Calu3 (cell line): ENCODE results near the gene EPSTI1. TPM values are rescaled to one million over a fixed set of nuclear protein-coding genes. Genes with fewer than 3 reads are reported as not detected.

Experiments used
- BruUV-seq: library from RNA; stranded (reverse); fragments of 400-500 nt; replicated peaks from 2 replicates; lab custom pipeline; 2021; lab: Mats Ljungman, UMichigan
- CTCF ChIA-PET: fragments of 300-600 bp; sonication (Branson Sonifier 250); formaldehyde crosslinking; loops from one replicate; lab custom pipeline; 2022; ENCODE audit warnings: antibody characterized with exemption; lab: Charles Lee
- DNase-seq: peaks from one replicate; pipeline ENCODE4 v3.0.0; 2022
- H3K27ac Mint-ChIP-seq: one replicate; pipeline ENCODE4 v1.8.0; 2022; ENCODE audit warnings: mixed read lengths; ENCODE audit not compliant: unreplicated experiment
- H3K27me3 Mint-ChIP-seq: one replicate; pipeline ENCODE4 v1.8.0; 2022; ENCODE audit warnings: mixed read lengths; ENCODE audit not compliant: unreplicated experiment
- H3K36me3 Mint-ChIP-seq: one replicate; pipeline ENCODE4 v1.8.0; 2022; ENCODE audit warnings: mild to moderate bottlenecking, moderate library complexity, mixed read lengths; ENCODE audit not compliant: insufficient read depth, unreplicated experiment
- H3K4me1 Mint-ChIP-seq: one replicate; pipeline ENCODE4 v1.8.0; 2022; ENCODE audit warnings: mild to moderate bottlenecking, low read depth, mixed read lengths; ENCODE audit not compliant: unreplicated experiment
- H3K4me3 Mint-ChIP-seq: one replicate; pipeline ENCODE4 v1.8.0; 2022; ENCODE audit warnings: mild to moderate bottlenecking, low read depth, moderate library complexity, mixed read lengths; ENCODE audit not compliant: unreplicated experiment
- H3K9me3 Mint-ChIP-seq: one replicate; pipeline ENCODE4 v1.8.0; 2022; ENCODE audit warnings: low read depth, mixed read lengths; ENCODE audit not compliant: unreplicated experiment
- CTCF ChIP-seq: fragments of 200-600 bp; IDR thresholded peaks from one replicate; pipeline ENCODE4 v1.8.0; 2022; ENCODE audit warnings: antibody characterized with exemption; ENCODE audit not compliant: unreplicated experiment
- intact Hi-C: fragments of 100-400 bp; cut with micrococcal nuclease; formaldehyde crosslinking; loops from one replicate; pipeline ENCODE4 v1.10.0; 2022; ENCODE audit not compliant: unreplicated experiment
- total RNA-seq: library from RNA; stranded (reverse); gene quantifications from 2 replicates; pipeline ENCODE4 v1.2.3, GENCODE V29; 2022

EPSTI1 gene
- total RNA-seq, 1 experiment from 2014 or later: 11.5 TPM

GRCh38 chr13:42859760-42860159 is 132.3 kb downstream of the EPSTI1 start:
- H3K4me3 Mint-ChIP-seq: no peak overlapping the region
- no peak for DNase-seq
- BruUV-seq: no TSS peak
- no peaks in the 10 kb centered on the region for H3K36me3 Mint-ChIP-seq
- TF ChIP-seq CTCF: no peak
- intact Hi-C loops: no loop called here
- no peaks in the 10 kb centered on the region for H3K4me1 Mint-ChIP-seq
- H3K9me3 Mint-ChIP-seq: no peaks in the 10 kb centered on the region
- H3K27me3 Mint-ChIP-seq: peaks cover 26% of the 10 kb centered on the region
- CTCF ChIA-PET: no interaction called here
- no peak overlapping the region for H3K27ac Mint-ChIP-seq

- intact Hi-C loops: no loop called here
- H3K4me3 Mint-ChIP-seq: no peak overlapping the region
- CTCF ChIA-PET: interaction anchor here (0.5 kb wide), 1 partner anchor 9 kb away, joined by 6 read pairs; no protein-coding TSS in a partner anchor
- no peak overlapping the region for H3K27ac Mint-ChIP-seq
- no peak for DNase-seq
- H3K36me3 Mint-ChIP-seq: no peaks in the 10 kb centered on the region
- TF ChIP-seq CTCF: no peak
- no TSS peak for BruUV-seq
- no peaks in the 10 kb centered on the region for H3K9me3 Mint-ChIP-seq
- H3K27me3 Mint-ChIP-seq: no peaks in the 10 kb centered on the region
- H3K4me1 Mint-ChIP-seq: no peaks in the 10 kb centered on the region
Measured at GRCh38 chr13:42855410-42855809, 136.6 kb downstream of the EPSTI1 start.

GRCh38 chr13:42852136-42852535 is 139.9 kb downstream of the EPSTI1 start:
- BruUV-seq: no TSS peak
- Mint-ChIP-seq H3K4me1 (no peaks in the 10 kb centered on the region), H3K27ac (no peak overlapping the region), H3K27me3 (no peaks in the 10 kb centered on the region), H3K4me3 (no peak overlapping the region), H3K36me3 (no peaks in the 10 kb centered on the region), H3K9me3 (no peaks in the 10 kb centered on the region)
- no peak for DNase-seq
- CTCF ChIA-PET: no interaction called here
- TF ChIP-seq CTCF: no peak
- intact Hi-C loops: no loop called here

GRCh38 chr13:42849200-42849599 is 142.8 kb downstream of the EPSTI1 start:
- no peak for TF ChIP-seq CTCF
- Mint-ChIP-seq H3K4me1 (no peaks in the 10 kb centered on the region), H3K36me3 (no peaks in the 10 kb centered on the region), H3K9me3 (no peaks in the 10 kb centered on the region), H3K27ac (no peak overlapping the region), H3K27me3 (no peaks in the 10 kb centered on the region), H3K4me3 (no peak overlapping the region)
- CTCF ChIA-PET: no interaction called here
- BruUV-seq: no TSS peak
- DNase-seq: no peak
- intact Hi-C loops: no loop called here
